ENCODE results near the gene PAWR.

Gene PAWR

GRCh38 chr12:79591988-79592387, 98.8 kb downstream of the PAWR start:
- TF ChIP-seq, protein P1, sequence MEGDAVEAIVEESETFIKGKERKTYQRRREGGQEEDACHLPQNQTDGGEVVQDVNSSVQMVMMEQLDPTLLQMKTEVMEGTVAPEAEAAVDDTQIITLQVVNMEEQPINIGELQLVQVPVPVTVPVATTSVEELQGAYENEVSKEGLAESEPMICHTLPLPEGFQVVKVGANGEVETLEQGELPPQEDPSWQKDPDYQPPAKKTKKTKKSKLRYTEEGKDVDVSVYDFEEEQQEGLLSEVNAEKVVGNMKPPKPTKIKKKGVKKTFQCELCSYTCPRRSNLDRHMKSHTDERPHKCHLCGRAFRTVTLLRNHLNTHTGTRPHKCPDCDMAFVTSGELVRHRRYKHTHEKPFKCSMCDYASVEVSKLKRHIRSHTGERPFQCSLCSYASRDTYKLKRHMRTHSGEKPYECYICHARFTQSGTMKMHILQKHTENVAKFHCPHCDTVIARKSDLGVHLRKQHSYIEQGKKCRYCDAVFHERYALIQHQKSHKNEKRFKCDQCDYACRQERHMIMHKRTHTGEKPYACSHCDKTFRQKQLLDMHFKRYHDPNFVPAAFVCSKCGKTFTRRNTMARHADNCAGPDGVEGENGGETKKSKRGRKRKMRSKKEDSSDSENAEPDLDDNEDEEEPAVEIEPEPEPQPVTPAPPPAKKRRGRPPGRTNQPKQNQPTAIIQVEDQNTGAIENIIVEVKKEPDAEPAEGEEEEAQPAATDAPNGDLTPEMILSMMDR (conservative IDR thresholded peaks at IDR 0.05) = no peak
- no peak for TF ChIP-seq ZFX (IDR thresholded peaks at IDR 0.05)
- H3K27ac ChIP-seq = no peak overlapping the region

DNA sequence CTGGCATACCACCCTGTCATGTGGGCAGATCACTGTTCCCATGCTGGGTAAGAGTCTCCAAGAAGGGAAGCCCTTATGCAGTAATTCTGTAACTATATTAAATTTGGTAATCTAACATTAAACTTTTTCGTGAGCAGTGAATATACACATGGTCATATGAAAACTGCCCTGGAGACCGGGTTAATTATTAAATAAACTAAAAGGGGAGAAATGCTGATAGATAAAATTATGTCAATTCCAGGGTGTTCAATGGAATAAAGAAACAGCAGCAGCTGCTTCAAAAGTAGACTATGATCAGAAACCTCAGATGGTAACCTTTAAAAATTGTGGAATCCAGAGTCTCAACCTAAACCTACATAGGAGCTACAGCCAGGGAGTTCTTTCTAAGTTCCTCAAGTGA, 100.0 kb downstream of the PAWR start:
- H3K27ac ChIP-seq = no peak overlapping the region
- TF ChIP-seq ZFX (IDR thresholded peaks at IDR 0.05) = no peak
- TF ChIP-seq, protein P1 (conservative IDR thresholded peaks at IDR 0.05) = no peak

DNA sequence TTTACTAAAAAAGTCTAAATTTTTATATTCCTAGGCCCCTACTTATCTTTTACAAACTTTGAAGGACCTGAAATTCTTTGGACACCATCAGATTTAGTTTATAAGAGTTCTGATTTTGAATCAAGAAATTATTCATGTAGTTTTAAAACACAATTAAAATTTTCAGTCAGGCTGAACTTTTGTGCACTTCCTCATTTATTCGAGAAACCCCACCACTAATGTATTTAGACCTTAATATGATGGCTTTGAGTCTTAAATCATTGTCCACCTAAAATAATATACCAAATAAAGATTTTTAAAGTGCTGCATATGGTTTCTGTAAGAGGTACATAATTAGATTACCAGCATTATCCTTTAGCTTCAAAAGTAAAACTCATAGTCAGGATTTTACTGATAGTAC, 103.4 kb downstream of the PAWR start:
- H3K27ac ChIP-seq = no peak overlapping the region
- TF ChIP-seq ZFX (IDR thresholded peaks at IDR 0.05) = no peak
- TF ChIP-seq, protein P1 (conservative IDR thresholded peaks at IDR 0.05) = no peak

DNA sequence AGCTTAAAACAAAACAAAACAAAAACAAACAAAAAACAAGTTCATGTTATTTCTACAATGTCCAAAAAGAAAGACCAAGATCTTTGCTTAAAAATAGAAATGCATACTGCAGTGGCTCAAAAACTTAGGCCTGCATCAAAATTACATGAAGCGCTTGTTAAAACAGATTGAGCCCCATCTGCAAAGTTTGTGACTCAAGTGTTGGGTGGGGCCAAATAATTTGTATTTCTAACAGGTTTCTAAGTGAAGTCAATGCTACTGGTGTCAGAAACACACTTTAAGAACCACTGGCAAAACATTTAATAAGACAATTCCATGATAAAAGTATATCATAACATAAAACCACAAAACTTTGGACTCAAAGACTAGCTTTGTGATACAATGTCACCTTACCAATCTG, 105.6 kb downstream of the PAWR start:
- no peak overlapping the region for H3K27ac ChIP-seq
- TF ChIP-seq, protein P1 (conservative IDR thresholded peaks at IDR 0.05) = no peak
- TF ChIP-seq ZFX (IDR thresholded peaks at IDR 0.05) = no peak

DNA sequence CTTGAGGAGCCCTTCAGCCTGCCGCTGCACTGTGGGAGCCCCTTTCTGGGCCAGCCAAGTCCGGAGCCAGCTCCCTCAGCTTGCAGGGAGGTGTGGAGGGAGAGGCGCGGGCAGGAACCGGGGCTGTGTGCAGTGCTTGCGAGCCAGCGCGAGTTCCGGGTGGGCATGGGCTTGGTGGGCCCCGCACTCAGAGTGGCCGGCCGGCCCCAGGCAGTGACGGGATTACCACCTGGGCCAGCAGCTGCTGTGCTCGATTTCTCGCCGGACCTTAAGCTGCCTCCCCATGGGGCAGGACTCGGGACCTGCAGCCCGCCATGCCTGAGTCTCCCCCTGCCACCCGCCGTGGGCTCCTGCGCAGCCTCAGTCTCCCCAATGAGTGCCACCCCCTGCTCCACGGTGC, 116.9 kb downstream of the PAWR start:
- TF ChIP-seq ZFX (IDR thresholded peaks at IDR 0.05) = no peak
- TF ChIP-seq, protein P1 (conservative IDR thresholded peaks at IDR 0.05) = no peak
- no peak overlapping the region for H3K27ac ChIP-seq

DNA sequence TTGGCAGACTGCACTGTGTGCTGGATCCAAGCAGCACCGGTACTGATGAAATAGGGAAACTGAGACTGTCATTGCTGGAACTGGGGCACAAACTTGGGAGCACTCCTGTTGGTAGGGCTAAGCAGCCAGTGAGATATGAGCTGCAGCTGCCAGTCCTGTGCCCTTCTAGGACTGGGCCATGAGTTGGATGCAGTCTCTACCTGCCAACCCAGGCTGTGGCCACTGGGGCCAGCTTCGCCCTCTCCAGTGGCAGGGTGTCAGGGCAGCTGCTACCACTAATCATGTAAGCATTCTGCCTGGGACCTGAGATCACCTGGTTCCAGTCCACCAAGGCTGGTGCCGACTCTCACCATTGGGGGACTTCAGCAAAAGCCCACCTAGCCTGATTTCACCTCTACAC, 121.1 kb downstream of the PAWR start:
- no peak for TF ChIP-seq ZFX (IDR thresholded peaks at IDR 0.05)
- TF ChIP-seq, protein P1 (conservative IDR thresholded peaks at IDR 0.05) = no peak
- H3K27ac ChIP-seq = 0 out of 2 replicates have a peak overlapping the region, but pooled peaks have one; percentile 7

- TF ChIP-seq, protein P1 (conservative IDR thresholded peaks at IDR 0.05) = no peak
- no peak for TF ChIP-seq ZFX (IDR thresholded peaks at IDR 0.05)
Observed at GRCh38 chr12:79567175-79567563, 123.6 kb downstream of the PAWR start.

More at GRCh38 chr12:79567175-79567563, 123.6 kb downstream of the PAWR start:
- peak overlapping the region; percentile 28; the same call in 1 of the 2 replicates for H3K27ac ChIP-seq

Measured in C4-2B (cell line).